Trophoblast cell (in vitro differentiated cells and primary cell): ENCODE measurements around the gene USP36.
A peak's percentile ranks its signal among the peaks of the same experiment; 100 is the strongest.

ENCODE experiments used
- DNase-seq, 2 donors: peaks; one replicate each; pipeline ENCODE4 v3.0.0-alpha.2; 2016
- H2AFZ ChIP-seq: 2 replicates; pipeline ENCODE4 v1.6.1; 2013; ENCODE audit warnings: low read length, moderate library complexity, mild to moderate bottlenecking; ENCODE audit not compliant: insufficient read depth, poor library complexity
- H2AK5ac ChIP-seq: 2 replicates; pipeline ENCODE4 v1.6.1; 2013; ENCODE audit warnings: mild to moderate bottlenecking, low read length
- H2BK120ac ChIP-seq: 2 replicates; pipeline ENCODE4 v1.6.1; 2013; ENCODE audit warnings: low read length, mild to moderate bottlenecking, moderate library complexity; ENCODE audit not compliant: insufficient read depth, poor library complexity
- H2BK12ac ChIP-seq: 2 replicates; pipeline ENCODE4 v1.6.1; 2013; ENCODE audit warnings: mild to moderate bottlenecking, low read length, moderate library complexity
- H2BK5ac ChIP-seq: 2 replicates; pipeline ENCODE4 v1.6.1; 2013; ENCODE audit warnings: low read length, low read depth, moderate library complexity, mild to moderate bottlenecking; ENCODE audit not compliant: poor library complexity
- H3K14ac ChIP-seq: 2 replicates; pipeline ENCODE4 v1.6.1; 2013; ENCODE audit warnings: mild to moderate bottlenecking, low read length
- H3K18ac ChIP-seq: 2 replicates; pipeline ENCODE4 v1.6.1; 2013; ENCODE audit warnings: mild to moderate bottlenecking, low read length
- H3K23ac ChIP-seq: 2 replicates; pipeline ENCODE4 v1.6.1; 2013; ENCODE audit warnings: low read length
- H3K27ac ChIP-seq: 2 replicates; pipeline ENCODE4 v1.5.1; 2013; ENCODE audit warnings: low read depth, mild to moderate bottlenecking, inconsistent platforms, low read length, moderate library complexity
- H3K27me3 ChIP-seq: 2 replicates; pipeline ENCODE4 v1.6.1; 2013; ENCODE audit warnings: inconsistent platforms, mild to moderate bottlenecking, low read length, moderate library complexity; ENCODE audit not compliant: insufficient read depth
- H3K36me3 ChIP-seq, 2 experiments: 1 replicate in 1 of 2; 2 replicates in 1 of 2; pipeline ENCODE4 v1.6.1; 2013; ENCODE audit warnings: low read length in 2 of 2, mild to moderate bottlenecking in 2 of 2, moderate library complexity in 1 of 2; ENCODE audit not compliant: insufficient read depth in 2 of 2, control insufficient read depth in 1 of 2
- H3K4ac ChIP-seq: 2 replicates; pipeline ENCODE4 v1.6.1; 2013; ENCODE audit warnings: low read depth, mild to moderate bottlenecking, low read length, moderate library complexity
- H3K4me1 ChIP-seq, 2 experiments: 1 replicate in 1 of 2; 2 replicates in 1 of 2; pipeline ENCODE4 v1.6.1; 2013; ENCODE audit warnings: low read length in 2 of 2, mild to moderate bottlenecking in 2 of 2, moderate library complexity in 1 of 2; ENCODE audit not compliant: insufficient read depth in 2 of 2, control insufficient read depth in 1 of 2
- H3K4me2 ChIP-seq: 2 replicates; pipeline ENCODE4 v1.6.1; 2013; ENCODE audit warnings: inconsistent platforms, mild to moderate bottlenecking, low read length, moderate library complexity
- H3K4me3 ChIP-seq: 2 replicates; pipeline ENCODE4 v1.5.1; 2013; ENCODE audit warnings: mild to moderate bottlenecking, low read depth, low read length, inconsistent platforms
- H3K79me1 ChIP-seq: one replicate; pipeline ENCODE4 v1.6.1; 2013; ENCODE audit warnings: low read length
- H3K79me2 ChIP-seq: 2 replicates; pipeline ENCODE4 v1.6.1; 2013; ENCODE audit warnings: low read length, mild to moderate bottlenecking; ENCODE audit not compliant: control insufficient read depth, insufficient read depth, poor library complexity
- H3K9ac ChIP-seq: 2 replicates; pipeline ENCODE4 v1.6.1; 2013; ENCODE audit warnings: mild to moderate bottlenecking, low read length
- H3K9me3 ChIP-seq: 2 replicates; pipeline ENCODE4 v1.6.1; 2013; ENCODE audit warnings: low read depth, mild to moderate bottlenecking, control low read depth, inconsistent platforms, low read length; ENCODE audit not compliant: insufficient read depth
- H4K12ac ChIP-seq: 2 replicates; pipeline ENCODE4 v1.6.1; 2013; ENCODE audit warnings: low read depth, mild to moderate bottlenecking, low read length, moderate library complexity
- H4K8ac ChIP-seq: 2 replicates; pipeline ENCODE4 v1.6.1; 2013; ENCODE audit warnings: low read depth, mild to moderate bottlenecking, low read length, moderate library complexity
- H4K91ac ChIP-seq: one replicate; pipeline ENCODE4 v1.6.1; 2013; ENCODE audit warnings: low read depth, mild to moderate bottlenecking, low read length, moderate library complexity
- whole genome bisulfite sequencing: extraction: QIAGEN DNeasy Blood & Tissue Kit; methylation state at CpG from one replicate; pipeline ENCODE4 v1.1.7; 2013; ENCODE audit warnings: missing lambda C conversion rate; ENCODE audit not compliant: insufficient read length, insufficient coverage; ENCODE audit errors: extremely low coverage; 5-methylcytosine and 5-hydroxymethylcytosine counted together

Gene USP36

GRCh38 chr17:78818932-78819331 is 21.7 kb downstream of the USP36 start:
- WGBS = no CpG with 5 or more reads among the region's 6 CpGs
- peaks cover 56 to 72% of the 10 kb centered on the region in 2 experiments for H3K36me3 ChIP-seq

DNA sequence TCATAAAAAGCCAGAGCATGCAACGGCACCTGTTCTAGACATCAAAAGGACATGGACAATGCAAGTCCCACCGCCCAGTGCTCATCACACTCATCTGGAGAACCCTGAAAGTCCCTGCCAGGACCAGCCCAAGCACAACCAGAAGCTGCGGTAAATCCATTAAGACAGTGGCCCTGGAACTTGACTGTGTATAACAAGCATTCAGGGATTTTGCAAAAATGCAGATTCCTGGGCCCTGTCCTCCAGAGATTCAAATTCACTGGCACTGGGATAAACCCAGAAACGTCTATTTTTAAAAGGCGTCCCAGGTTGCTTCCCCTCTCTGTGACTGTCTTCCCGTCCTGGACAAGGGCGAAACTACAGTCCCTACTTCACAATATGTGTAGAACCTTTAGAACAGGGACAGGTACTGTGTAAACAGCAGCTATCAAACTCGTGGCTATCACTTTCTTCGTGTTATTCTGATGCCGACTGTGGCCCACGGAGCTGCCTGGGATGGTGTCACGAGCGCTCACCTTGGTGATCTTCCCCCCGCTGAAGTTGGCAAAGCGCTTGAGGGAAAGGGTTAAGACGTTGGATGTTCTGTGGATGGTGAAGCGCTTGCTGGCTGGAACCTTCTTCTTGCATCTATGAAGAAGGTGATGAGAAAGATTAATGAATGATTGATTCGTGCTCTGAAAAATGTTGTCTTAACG is 22.3 kb downstream of the USP36 start:
- no CpG with 5 or more reads among the region's 19 CpGs for WGBS

More at GRCh38 chr17:78818932-78819331, 21.7 kb downstream of the USP36 start:
- Histone ChIP-seq H3K27ac (no peak overlapping the region), H4K91ac (no peak overlapping the region), H2BK12ac (no peak overlapping the region), H3K4me3 (no peak overlapping the region), H3K14ac (no peak overlapping the region), H3K4me1 (peaks cover 6 to 11% of the 10 kb centered on the region in 2 experiments), H3K27me3 (no peaks in the 10 kb centered on the region), H4K12ac (no peak overlapping the region), H3K9me3 (no peaks in the 10 kb centered on the region), H2AK5ac (no peak overlapping the region), H2BK5ac (no peak overlapping the region), H3K4me2 (no peak overlapping the region), H3K79me1 (no peaks in the 10 kb centered on the region), H3K4ac (no peak overlapping the region), H3K79me2 (no peaks in the 10 kb centered on the region), H2BK120ac (no peak overlapping the region), H3K23ac (no peak overlapping the region), H3K18ac (no peak overlapping the region), H4K8ac (no peak overlapping the region), H2AFZ (no peak overlapping the region), H3K9ac (no peak overlapping the region)
- DNase-seq = no peak

GRCh38 chr17:78817123-78817522 is 23.5 kb downstream of the USP36 start:
- no peak overlapping the region for H4K8ac ChIP-seq
- H4K91ac ChIP-seq = no peak overlapping the region
- H3K27me3 ChIP-seq = no peaks in the 10 kb centered on the region
- no peak overlapping the region for H3K4me3 ChIP-seq
- no peak overlapping the region for H2BK120ac ChIP-seq
- H4K12ac ChIP-seq = no peak overlapping the region
- no peak overlapping the region for H3K18ac ChIP-seq
- H3K4ac ChIP-seq = no peak overlapping the region
- no peak overlapping the region for H3K27ac ChIP-seq
- no peak overlapping the region for H3K9ac ChIP-seq
- H2AK5ac ChIP-seq = no peak overlapping the region
- no peaks in the 10 kb centered on the region for H3K9me3 ChIP-seq
- DNase-seq = no peak
- H3K14ac ChIP-seq = no peak overlapping the region
- H3K79me1 ChIP-seq = no peaks in the 10 kb centered on the region
- no peaks in the 10 kb centered on the region for H3K4me1 ChIP-seq
- H2AFZ ChIP-seq = no peak overlapping the region
- H2BK12ac ChIP-seq = no peak overlapping the region
- no peak overlapping the region for H3K23ac ChIP-seq
- WGBS = no CpG with 5 or more reads among the region's 6 CpGs
- H2BK5ac ChIP-seq = no peak overlapping the region
- peaks cover 62 to 75% of the 10 kb centered on the region in 2 experiments for H3K36me3 ChIP-seq
- H3K79me2 ChIP-seq = no peaks in the 10 kb centered on the region
- no peak overlapping the region for H3K4me2 ChIP-seq

More for the DNA sequence above, 22.3 kb downstream of the USP36 start:
- Histone ChIP-seq H4K12ac (no peak overlapping the region), H3K36me3 (peaks cover 54 to 72% of the 10 kb centered on the region in 2 experiments), H3K23ac (no peak overlapping the region), H2BK12ac (no peak overlapping the region), H2AK5ac (no peak overlapping the region), H3K27me3 (no peaks in the 10 kb centered on the region), H3K4me1 (peaks cover 5 to 9% of the 10 kb centered on the region in 2 experiments), H3K9me3 (no peaks in the 10 kb centered on the region), H3K14ac (no peak overlapping the region), H2BK5ac (no peak overlapping the region), H3K79me2 (no peaks in the 10 kb centered on the region), H3K4me3 (no peak overlapping the region), H3K79me1 (no peaks in the 10 kb centered on the region), H2AFZ (no peak overlapping the region), H3K4me2 (no peak overlapping the region), H2BK120ac (no peak overlapping the region), H4K8ac (no peak overlapping the region), H3K27ac (no peak overlapping the region), H3K18ac (no peak overlapping the region), H3K4ac (no peak overlapping the region), H4K91ac (no peak overlapping the region), H3K9ac (no peak overlapping the region)
- no peak for DNase-seq

- H3K4me2 ChIP-seq = no peak overlapping the region
- no peak overlapping the region for H3K9ac ChIP-seq
- no peak overlapping the region for H3K4me3 ChIP-seq
- WGBS = no CpG with 5 or more reads among the region's 7 CpGs
- no peak overlapping the region for H3K4ac ChIP-seq
- H3K4me1 ChIP-seq = no peaks in the 10 kb centered on the region
- H3K79me1 ChIP-seq = no peaks in the 10 kb centered on the region
- H3K18ac ChIP-seq = no peak overlapping the region
- H3K79me2 ChIP-seq = no peaks in the 10 kb centered on the region
- no peak overlapping the region for H3K27ac ChIP-seq
- peak overlapping the region; percentile 97 for H3K23ac ChIP-seq
- H2BK12ac ChIP-seq = no peak overlapping the region
- H4K8ac ChIP-seq = no peak overlapping the region
- H3K27me3 ChIP-seq = no peaks in the 10 kb centered on the region
- no peak overlapping the region for H3K14ac ChIP-seq
- peaks cover 58 to 75% of the 10 kb centered on the region in 2 experiments for H3K36me3 ChIP-seq
- H4K12ac ChIP-seq = no peak overlapping the region
- no peaks in the 10 kb centered on the region for H3K9me3 ChIP-seq
- no peak overlapping the region for H4K91ac ChIP-seq
- H2AFZ ChIP-seq = no peak overlapping the region
- no peak for DNase-seq
- H2AK5ac ChIP-seq = no peak overlapping the region
- H2BK5ac ChIP-seq = no peak overlapping the region
- H2BK120ac ChIP-seq = no peak overlapping the region
Observed at GRCh38 chr17:78815696-78816095, 24.9 kb downstream of the USP36 start.
